ENCODE data around the gene SHC3.
A peak's percentile ranks its signal among the peaks of the same experiment; 100 is the strongest.

Gene SHC3

GRCh38 chr9:89186960-89187359, 8.3 kb upstream of the SHC3 start:
- DNase-seq (ENCODE audit: low read depth, low spot score), result no peak

- peak; percentile 57 for DNase-seq (ENCODE audit: low read depth, low spot score)
Measured at GRCh38 chr9:89185980-89186379, 7.4 kb upstream of the SHC3 start.

DNA sequence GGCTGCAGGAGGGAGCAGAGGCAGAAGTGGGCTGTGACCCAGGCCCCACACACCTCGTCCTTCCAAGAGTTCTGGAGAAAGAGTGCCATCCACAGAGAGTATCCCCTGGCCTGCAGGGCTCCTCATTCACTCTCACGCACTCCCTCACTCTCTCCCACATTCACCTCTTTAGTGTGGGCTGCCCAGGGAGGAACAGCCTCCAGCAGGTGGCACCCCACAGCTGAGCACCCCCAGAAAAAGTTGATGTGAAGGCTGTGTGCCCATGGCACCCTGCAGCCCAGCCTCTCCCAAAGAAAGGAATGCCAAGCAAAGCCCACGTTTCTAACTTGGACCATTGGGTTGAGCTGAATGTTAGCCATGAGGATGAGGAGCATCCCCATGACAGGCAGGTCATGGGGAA, 4.5 kb upstream of the SHC3 start:
- no peak for DNase-seq (ENCODE audit: low read depth, low spot score)

DNA sequence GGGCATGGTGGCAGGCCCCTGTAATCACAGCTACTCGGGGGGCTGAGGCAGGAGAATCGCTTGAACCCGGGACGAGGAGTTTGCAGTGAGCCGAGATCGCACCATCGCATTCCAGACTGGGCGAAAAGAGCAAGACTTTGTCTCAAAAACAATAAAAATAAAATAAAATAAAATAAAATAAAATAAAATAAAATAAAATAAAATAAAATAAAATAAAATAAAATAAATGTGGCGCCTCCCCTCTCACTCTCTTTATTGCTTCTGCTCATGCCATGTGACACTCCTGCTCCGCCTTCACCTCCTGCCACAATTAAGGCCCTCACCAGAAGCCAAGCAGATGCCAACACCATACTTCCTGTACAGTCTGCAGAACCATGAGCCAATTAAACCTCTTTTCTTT, 3.8 kb upstream of the SHC3 start:
- DNase-seq (ENCODE audit: low read depth, low spot score), result no peak

DNA sequence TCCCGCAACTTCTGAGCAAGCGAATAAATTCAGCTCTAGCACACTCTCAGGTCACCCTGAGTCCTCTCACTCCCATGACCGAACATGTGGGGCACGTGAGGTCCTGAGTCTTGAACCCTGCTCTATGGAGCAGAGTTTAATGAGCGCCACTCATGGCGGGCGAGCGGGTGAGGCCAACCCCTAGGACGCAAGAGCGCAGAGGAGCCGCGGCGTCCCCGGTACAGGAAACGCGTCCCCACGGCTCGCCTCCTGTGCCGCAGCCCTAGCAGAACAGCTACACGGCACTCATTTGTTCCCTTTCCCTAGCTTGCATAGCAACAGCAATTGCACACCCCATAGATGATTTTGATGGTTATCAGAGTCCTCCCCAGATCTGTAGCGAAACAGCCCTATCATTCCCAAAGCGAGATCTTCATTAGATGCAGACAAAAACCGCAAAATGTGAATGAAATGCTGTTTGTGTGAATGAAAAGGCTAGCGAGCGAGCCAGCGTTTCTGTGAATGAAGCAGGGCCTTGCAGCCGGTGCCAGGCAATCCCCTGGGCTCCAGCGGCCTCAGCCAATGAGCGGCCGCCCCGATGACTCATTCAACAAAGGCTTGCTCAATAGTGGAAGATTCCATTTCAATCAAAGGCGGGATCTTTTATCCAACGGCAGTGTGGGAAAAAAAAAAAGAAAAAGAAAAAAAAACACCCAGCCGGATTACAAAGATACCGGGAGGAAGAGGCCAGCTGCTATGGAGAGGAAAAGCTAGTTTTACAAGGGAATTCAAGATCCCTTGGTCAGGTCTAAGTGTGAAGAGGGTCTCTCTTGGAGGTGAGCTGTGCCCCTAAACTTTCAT, 1.5 kb upstream of the SHC3 start:
- peak; percentile 91 for DNase-seq (ENCODE audit: low read depth, low spot score)

DNA sequence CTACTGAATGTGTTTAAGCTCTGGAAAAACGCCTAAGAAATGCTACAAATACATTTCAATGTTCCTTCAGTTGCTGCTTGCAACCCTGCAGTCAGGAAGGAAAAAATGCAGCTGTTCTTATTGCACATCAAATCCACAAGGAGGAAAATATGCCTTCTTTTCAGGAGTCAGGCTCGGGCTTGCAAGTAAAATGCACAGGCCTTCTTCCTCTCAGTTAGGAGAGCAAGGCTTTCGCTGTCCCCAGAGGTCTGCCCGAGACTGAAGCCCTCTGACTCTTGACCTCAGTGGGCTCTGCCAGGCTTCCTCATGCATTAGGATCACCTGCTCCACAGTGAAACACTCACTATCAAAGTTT, 899 bp upstream of the SHC3 start:
- peak; percentile 32 for DNase-seq (ENCODE audit: low read depth, low spot score)

GRCh38 chr9:89178830-89179539, 367 bp upstream of the SHC3 start:
- DNase-seq (ENCODE audit: low read depth, low spot score), result no peak

- DNase-seq (ENCODE audit: low read depth, low spot score), result peak; percentile 37
Measured at GRCh38 chr9:89177012-89177943, 1.3 kb downstream of the SHC3 start.

GRCh38 chr9:89175828-89176261, 2.8 kb downstream of the SHC3 start:
- no peak for DNase-seq (ENCODE audit: low read depth, low spot score)

- no peak for DNase-seq (ENCODE audit: low read depth, low spot score)
Measured at GRCh38 chr9:89174291-89174690, 4.3 kb downstream of the SHC3 start.

GRCh38 chr9:89173072-89173471, 5.5 kb downstream of the SHC3 start:
- DNase-seq (ENCODE audit: low read depth, low spot score), result no peak

- DNase-seq (ENCODE audit: low read depth, low spot score), result no peak
Measured at GRCh38 chr9:89172398-89172797, 6.2 kb downstream of the SHC3 start.

DNA sequence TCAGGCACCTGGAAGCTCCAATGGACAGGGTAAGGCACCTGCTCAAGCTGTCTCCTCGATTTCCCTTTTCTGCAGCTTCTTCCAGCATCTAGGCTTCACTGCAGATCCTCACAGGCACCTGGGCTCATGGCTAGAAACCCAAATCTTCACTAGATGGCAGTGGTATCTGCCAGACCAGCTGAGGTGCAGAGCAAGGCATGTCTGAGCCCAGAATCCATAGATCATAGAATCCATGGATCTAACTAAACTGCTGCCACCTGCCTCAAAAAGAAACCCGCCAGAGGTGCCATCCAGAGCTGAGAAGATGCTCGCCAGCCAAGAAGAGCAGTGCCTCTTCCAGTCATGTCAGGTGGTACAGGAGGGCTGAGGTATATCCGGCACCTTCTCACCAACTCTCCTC, 6.9 kb downstream of the SHC3 start:
- DNase-seq (ENCODE audit: low read depth, low spot score), result no peak

GRCh38 chr9:89171231-89171630, 7.4 kb downstream of the SHC3 start:
- DNase-seq (ENCODE audit: low read depth, low spot score), result no peak

DNA sequence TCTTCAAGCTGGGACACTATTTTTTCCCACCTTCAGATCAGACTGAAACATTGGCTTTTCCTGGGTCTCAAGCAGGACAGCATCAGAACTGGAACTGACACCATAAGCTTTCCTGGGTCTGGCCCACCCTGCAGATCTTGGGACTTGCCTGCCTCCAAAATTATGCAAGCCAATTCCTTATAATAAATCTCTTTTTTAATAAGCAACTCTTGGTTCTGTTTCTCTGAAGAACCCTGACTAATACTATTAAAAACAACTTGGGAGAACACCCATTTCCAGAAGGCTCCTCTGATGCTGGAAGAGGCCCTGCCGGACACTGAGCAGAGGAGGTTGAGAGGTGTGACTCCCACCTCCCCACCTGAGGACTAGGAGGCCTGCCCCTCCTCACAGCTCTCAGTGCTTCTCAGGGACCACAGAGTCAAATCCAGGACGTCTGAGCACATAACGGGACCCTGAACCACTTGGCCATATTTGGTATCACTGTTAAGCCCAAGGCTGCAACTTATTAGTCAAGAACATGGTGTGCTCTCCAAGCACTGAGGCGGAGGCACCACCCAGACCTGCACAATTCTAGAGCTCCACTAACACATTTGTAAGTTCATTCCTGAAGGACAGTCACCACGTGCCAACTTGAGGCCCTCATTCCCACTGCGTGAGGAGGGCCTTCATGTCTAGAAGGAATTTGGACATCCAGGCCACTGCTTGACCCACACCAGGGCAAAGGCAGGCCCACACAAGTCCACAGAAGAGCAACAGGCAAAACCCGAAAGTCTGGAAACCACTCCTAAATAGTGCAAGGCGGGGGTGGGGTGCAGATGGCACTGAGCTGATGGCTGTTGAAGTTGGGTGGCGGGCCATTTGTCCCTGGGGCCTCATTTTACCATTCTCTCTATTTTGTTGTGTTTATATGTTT, 9.5 kb downstream of the SHC3 start:
- DNase-seq (ENCODE audit: low read depth, low spot score), result no peak

DNA sequence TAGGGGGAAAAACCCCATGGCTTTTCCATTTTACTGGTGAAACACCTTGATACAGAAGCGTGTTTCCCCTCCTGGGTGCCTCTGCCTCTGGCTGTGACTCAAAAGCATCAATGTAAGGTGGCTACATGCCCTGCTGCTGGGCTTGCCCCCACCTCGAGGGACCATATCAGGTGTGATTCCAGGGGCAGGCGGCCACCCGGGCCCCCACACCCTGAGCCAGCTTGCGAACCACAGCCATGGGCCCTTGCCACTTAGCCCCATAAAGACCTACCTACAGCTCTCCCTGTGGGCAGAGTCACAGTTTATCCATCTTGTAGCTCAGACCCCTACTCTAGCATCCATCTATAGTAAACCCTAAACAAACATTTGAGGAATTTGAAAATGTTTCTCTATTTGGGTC, 10.8 kb downstream of the SHC3 start:
- no peak for DNase-seq (ENCODE audit: low read depth, low spot score)

GRCh38 chr9:89166852-89167251, 11.8 kb downstream of the SHC3 start:
- no peak for DNase-seq (ENCODE audit: low read depth, low spot score)

DNA sequence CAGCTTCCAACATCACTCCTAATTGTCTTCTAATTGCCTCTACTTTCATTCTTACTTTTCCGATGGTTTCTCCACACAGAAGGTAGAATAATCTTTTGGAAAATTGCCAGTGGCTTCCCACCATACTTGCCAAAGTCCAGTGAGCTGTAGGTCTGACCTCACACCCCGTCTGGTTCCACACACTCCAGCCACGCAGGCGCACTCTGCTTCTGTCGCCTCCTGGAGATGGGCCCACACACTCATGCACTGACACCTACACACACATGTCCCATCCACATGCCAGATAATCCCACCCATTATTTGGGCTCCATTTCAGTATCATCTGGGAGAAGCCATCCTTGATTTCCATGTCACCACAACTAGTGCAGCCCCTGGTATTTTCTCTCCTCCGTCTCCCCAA, 12.7 kb downstream of the SHC3 start:
- DNase-seq (ENCODE audit: low read depth, low spot score), result no peak

GRCh38 chr9:89165341-89165740, 13.3 kb downstream of the SHC3 start:
- DNase-seq (ENCODE audit: low read depth, low spot score), result no peak

DNA sequence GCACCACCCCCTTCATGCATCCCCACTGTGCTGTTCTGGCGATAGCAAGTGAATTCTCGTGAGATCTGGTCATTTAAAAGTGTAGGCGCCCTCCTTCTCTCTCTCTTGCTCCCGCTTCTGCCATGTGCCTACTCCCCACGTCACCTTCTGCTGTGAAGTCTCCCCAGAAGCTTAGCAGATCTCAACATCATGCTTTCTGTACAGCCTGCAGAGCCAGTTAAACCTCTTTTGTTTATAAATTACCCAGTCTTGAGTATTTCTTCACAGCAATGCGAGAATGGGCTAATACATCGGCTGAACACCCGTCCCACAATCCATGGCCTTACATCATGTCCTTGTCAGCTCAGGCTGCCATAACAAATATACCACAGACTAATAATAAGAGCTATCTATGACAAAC, 17.4 kb downstream of the SHC3 start:
- no peak for DNase-seq (ENCODE audit: low read depth, low spot score)

- DNase-seq (ENCODE audit: low read depth, low spot score), result no peak
Measured at GRCh38 chr9:89160806-89161205, 17.8 kb downstream of the SHC3 start.

Measured in ELF-1 (cell line).